C1 segment of cervical spinal cord (tissue), 14 donors: ENCODE data around the gene GTF2F2.
A peak's percentile ranks its signal among the peaks of the same experiment; 100 is the strongest.
"Not testable (repeated sequence)": the region's sequence is repeated elsewhere in the genome, so short reads cannot be mapped to it uniquely, and the experiment has no call there.

Experiments
- DNase-seq, 14 donors: peaks; one replicate each; lab custom pipeline; 2025; lab: John Stamatoyannopoulos, UW

GTF2F2 gene

DNA sequence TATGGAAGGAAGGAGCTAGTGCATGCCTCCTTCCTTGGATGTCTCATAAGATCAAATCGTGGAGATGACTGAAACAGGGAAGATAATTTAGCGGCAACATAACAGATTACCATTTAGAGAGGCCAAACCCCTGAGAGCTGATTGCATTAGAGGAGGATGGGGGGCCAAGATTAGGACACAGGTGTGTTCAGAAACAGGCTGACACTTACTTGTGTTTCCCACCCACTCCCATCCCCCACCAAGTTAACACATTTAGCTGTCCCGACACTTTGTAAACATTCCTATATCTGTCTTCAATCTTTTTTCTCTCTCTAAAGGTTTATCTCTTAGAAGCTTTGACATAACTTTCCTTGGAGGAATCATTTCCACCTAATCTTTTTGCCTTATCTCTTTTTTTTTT, 129.4 kb downstream of the GTF2F2 start:
- no peak for DNase-seq

DNA sequence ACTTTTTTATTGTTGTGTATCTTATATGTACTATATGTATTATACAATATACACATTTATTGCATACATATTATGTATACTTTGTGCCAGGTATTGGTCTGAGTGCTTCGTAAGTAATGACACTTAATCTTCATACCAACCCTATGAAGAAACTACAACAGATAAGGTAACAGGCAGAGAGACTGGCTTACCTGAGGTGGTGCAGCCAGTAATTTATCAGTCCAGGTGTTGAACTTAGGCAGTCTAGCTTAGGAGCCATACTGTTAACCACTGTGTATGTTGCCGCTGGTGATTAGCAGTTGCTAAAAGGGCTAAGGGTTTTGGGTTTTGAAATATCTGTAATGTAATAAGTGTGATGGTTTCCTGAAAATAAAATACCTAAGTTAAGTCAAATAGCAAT, 134.1 kb downstream of the GTF2F2 start:
- DNase-seq = no peak

DNA sequence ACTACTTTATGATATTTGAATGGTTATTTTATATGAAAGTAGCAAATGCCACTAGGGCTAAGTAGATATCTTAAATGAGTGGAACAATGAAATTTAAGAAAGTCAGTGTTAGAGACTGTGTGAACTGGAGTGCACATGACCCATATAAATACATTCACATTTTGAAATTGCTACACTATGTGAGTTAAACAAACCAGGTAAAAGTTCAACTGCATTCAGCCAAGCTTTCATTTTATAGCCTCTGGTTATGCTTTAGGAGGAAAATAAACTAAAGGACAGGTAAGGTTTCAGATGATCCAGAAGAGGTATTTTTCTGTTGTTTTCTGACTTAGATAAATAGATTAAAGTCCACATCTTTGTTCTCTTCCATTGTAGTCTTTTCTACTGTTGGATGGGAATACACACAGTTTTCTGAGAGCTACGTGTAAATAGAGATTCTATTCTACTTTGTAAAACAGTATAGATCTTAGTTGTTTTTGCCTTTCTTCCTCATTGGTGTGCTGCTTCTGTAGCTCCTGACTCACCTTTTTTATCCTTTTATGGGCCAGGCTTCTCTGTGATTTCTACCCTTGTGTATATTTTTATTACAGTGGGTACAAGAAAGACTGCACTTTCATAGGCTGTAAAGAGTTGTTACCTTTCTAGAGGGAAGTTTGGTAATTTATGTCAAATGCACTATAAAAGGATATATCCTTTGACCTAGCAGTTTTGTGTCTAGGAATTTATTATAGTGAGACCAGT, 135.1 kb downstream of the GTF2F2 start:
- DNase-seq = no peak

DNA sequence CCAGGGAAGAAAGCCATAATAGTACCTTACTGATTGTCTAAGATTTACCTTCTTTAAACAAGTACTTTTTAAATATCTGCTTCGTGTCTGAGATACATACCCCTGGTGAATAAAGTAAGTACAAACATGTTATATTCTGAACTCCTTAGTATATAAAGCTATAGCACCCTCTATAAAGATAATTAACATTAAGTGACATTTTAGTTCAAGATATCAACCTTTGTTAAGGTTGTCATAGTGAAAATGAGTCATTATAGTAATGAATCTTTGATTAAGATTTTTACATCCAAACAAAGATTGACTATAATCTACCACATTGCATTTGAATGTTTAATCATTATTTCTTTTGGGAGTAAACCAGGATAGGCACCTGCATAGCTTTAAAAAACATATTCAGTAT, 135.9 kb downstream of the GTF2F2 start:
- no peak for DNase-seq

DNA sequence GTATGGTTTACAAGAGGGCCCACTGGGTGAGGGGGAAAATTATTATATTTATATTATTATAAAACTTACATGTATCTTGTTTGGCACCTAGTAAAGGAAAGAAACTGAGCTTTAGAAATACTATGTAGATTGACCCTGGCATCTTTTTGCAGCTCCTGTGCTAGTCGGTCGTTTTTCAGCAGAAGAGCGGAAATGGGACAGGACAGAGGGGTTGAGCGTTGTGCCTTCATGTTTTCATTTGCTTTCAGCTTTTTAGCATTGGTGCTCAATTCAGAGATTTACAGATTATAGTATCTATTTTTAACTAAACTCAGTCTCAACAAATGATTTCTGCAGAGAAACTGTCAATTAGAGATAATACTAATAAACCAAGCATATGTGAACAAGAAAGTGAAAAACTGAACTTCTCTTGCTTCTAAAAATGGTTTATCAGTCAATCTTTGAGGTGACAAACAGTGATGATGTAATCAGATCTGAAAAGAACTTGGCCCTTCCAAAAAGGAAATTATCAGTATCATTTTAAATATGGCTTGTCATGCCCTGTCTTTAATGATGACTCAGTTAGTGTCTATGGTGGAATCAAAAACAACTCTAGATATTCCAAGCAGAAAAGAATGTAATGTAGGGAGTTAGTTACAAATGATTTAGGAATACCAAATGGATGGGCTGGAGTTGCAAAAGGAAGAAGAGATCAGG, 137.5 kb downstream of the GTF2F2 start:
- no peak for DNase-seq

DNA sequence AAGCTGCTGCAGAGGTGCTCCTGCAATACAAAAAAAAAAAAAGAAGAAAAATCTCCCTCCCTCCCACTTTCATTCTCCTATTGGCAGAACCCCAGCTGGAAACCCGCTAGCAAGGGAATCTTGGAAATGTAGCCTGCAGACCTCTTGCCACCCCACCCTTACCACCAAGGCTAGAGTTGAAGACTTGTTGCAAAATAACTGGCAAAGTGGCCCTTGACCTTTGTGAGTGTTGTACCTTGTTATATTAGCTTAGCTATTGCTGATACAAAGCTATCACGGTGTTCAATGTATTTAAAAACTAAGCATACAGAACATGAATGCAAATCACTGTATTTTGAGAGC, 138.0 kb downstream of the GTF2F2 start:
- no peak for DNase-seq

DNA sequence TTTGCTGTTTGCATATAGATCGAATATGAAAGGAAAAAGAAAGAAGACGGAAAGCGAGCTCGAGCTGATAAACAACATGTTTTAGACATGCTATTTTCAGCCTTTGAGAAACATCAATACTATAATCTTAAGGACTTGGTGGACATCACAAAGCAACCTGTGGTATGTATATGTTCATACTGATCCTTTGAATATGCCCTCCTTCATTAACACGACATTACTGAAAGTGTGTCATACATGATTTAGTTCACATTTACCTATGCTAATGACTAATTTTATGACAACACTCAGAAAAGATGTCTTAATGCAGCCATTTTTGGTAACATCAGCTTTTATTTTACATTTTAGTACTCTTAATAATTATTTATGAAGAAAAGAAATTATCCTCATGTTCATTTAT, 146.9 kb downstream of the GTF2F2 start:
- DNase-seq = no peak

DNA sequence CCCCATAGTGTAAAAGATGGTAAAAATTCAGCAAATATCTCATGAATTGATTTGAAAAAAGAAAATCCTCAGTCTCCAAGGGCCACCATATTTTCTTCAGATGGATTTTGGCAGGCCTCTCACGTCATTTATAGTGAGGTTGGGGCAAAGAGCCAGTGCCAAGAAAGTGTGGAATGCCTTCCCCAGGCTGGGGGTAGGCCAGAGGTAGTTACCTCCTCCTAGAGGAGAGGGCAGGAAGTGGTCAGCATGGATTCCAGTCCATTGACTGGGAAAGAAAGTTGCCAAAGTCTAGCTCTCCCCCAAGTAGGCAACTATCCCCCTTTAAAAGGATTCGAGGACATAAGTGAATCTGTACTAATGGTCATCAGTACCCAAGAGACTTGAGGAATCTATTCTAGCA, 148.9 kb downstream of the GTF2F2 start:
- DNase-seq = no peak

DNA sequence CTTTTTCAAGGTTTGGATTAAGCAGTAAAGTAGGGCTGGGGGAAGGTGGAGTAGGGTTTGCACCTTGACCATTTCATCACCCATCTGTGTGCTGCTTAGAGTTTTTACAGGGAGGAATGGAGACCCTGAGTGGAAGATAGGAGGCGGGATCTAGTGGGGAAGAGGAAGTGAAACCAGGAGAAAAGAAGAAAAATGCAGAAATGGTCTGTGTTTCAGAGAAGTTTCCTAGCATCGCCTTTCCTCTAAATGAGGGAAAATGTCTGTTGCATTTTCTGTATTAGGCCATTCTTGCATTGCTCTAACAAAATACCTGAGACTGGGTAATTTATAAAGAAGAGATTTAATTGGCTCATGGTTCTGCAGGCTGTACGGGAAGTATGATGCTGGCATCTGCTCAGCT, 156.6 kb downstream of the GTF2F2 start:
- DNase-seq = no peak

DNA sequence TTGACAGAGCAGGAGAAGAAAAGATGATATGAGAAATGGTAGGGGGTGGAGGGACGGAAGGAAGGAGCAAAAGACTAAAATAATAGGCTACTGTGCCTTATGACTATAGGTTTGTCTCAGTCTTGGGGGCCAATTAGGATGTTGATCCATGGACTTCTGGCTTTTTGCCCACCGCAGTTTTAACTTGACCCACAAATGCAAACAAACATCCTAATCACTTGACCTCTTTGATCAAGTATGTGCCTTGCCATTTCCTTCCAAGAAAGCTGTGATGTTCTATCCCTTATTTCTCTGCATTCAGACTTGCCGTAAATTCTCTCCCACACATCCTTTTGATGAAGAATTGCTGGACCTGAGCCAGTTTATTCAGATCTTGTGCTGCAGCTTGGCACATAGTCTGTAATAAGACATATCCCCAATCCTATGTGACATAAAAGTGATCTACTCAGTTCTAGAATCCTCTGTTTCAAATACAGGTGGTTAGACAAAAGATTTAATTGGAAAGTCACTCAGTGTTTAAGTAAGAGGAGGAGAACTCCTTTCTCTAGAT, 157.9 kb downstream of the GTF2F2 start:
- no peak for DNase-seq

DNA sequence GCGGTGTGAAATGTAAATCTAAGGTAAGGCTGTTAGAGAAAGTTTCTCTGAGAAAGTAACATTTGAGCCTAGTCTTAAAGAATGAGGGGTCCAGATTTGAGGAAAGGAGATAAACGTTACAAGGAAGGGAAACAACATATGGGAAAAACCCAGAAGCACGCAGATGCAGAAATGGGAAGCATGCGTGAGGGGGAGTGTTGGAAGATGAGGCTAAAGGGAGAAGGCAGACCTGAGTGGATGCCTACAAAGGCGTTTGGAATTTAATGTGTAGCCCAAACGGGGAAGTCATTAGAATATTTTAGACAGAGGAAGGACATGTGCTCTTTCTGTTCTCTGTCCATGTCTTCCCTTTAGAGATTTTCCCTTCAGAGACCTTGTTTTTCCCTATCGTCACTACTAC, 159.7 kb downstream of the GTF2F2 start:
- no peak for DNase-seq

DNA sequence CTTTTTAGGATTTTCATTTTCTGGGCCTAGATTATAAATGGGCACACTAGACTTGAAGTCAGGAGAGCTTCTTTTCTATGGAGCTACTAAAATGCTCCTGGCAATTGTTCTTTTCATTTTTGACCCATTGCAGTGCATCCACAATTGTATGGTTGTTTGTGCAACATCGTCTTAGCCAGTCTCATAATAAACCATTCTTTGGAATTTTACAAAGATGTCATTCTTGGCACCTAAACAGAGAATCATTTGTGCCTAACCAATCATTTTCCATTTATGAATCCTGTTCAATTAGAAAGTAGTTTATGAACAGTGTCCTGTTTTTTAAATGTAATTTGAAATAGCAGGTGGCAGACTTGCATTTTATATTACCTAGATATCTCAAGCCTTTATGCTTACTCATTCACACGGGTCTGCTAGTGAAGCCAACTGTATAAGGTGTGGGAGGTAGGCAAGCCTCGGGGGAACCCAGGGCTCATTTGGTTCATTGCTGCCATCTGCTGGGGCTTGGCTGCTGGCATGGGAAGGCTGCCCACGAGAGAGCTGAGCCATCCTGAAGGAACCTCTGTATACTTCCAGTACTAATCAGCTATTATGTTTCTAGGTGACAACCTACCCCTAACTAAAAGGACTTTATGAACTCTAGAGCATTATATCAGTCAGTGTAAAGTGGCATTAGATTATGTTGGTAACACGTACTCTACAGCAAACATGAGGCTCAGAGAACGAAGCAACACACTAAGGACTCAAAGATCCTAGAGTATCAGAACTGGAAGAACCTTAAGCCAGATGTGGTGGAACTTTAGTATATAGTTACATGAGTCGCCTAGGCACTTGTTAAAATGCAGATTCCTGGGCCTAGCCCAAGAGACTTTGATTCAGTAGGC, 160.7 kb downstream of the GTF2F2 start:
- peak in 13 of 14 donors; percentile 9 to 68 (median 57) for DNase-seq

DNA sequence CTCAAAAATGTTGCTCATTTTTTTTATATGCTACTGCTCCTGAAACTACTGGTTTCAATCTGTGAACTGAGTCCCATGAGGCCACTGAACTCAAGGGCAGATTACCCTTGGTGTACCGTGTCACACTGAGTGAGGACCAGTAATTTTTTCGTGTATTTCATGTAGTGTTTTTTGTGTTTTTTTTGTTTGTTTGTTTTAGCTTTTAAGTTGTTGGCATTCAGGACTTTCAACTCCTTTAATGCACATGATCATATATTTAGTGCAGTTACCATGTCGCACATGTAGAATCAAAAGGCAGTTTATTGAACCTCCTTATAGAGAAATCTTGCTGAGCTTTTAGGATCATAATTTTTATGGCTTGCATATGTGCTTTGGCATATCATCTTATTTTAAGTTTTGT, 162.7 kb downstream of the GTF2F2 start:
- DNase-seq = no peak

DNA sequence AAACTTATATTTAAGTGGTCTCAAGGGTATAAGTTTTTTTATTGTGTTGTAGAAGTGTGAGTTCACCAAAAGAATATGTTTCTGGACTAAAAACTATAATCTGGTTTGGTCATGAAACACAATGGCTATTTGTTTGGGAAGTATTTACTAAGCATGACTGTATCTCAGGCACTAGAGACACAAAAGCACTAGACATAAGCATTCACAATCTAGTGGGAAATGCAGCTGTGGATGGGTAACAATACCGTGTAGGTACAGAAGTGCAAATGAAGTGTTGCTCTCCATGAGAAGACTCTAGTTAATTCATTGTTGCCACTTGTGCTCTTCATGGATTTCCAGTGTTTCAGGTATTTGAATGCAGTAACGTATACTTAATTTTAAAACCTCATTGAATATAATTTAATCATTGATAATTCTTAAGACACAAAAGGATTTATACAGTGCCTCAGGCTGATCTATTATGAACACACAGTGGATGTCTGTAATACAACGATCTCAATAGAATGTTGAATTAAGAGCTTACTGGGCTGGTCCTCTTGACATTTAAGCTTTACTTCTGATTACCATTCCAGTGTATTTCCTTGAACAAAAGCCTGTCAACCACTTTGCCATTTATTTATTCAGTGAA, 169.7 kb downstream of the GTF2F2 start:
- DNase-seq = no peak

DNA sequence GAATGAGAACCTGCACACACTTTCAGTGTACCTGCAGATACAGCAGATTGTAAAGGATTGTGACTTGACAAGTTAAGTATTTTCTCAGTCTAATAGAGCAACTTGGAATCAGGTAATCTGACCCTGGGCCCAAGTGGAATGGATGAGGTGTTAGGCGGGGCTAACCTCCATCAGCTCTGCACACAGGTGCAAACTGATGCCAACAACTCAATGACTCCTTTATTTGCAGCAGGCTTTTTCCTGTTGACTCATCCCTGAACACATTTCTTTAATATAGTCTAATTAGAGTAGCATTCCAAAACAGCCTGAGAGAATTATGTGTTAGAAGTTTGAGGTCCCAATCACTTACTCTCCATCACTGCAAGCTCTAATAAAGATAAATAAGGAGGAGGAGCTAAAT, 171.9 kb downstream of the GTF2F2 start:
- DNase-seq = no peak

DNA sequence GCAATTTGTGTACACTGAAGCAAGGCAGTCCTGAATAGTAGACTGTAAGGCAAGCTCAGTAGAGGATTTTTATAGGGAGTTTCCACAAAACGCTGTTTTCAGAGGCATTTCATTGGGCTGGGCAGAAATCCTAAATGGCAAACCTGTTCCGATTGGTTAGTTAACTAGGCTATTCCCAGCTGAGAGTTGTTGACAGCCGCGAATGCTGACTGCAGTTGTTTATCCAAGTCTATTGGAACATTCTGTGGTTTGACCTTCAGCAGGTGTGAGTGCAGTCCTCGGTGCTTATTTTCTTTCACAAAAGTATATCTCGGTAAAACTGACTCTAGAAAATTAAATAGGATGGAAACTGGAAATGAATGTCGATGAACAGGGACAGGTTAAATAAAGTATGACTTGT, 175.2 kb downstream of the GTF2F2 start:
- DNase-seq = no peak

DNA sequence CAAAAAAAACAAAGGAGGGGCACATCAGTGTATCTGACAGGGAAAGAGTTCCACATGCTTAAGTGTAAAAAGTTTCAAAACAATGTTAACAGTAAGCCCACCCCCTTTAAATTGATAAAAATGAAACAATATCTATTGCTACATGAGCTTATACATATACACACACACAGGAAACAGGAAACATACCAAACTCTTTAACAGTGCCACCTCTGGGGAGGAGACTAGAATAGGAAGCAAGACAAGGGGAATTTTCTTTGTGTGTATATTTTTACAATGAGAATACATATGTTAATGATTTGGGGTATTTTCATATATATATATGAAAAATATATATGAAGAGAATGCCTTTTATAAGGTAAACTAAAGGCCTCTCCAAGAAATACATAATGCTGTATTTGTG, 175.9 kb downstream of the GTF2F2 start:
- DNase-seq = no peak

DNA sequence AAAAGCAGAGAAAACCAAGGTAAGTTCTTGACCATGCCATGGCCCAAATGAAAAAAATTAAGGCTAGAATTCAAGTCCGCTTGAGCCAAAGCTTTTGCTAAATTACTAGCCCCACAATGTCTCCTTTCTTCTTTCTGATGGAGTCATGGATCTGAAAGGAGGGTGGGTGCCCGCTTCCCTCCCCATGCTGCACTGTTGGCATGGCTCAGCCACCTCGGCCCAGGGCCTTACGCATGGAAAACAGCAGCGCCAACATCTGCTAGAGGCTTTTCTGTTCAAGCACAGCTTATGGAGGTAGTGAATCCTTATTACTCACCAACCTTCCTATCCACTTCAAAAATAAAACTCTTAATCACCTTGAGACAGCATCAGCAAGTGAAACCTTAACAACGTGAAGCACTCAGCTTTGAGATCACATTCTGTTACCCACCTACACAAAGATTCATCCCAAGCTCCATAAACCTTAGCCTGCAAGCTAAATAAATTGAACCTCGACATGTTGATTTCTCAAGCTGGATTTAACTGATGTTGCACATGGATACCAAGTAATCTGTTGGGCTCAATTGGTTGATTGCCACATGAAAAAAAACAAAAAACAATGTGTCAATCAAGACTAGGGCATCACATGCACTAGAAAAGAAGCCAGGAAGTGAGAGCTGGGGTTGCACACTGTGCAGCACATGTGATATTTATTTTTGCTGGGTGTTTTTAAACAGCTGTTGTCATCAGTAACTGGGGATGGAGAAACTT, 177.3 kb downstream of the GTF2F2 start:
- no peak for DNase-seq

DNA sequence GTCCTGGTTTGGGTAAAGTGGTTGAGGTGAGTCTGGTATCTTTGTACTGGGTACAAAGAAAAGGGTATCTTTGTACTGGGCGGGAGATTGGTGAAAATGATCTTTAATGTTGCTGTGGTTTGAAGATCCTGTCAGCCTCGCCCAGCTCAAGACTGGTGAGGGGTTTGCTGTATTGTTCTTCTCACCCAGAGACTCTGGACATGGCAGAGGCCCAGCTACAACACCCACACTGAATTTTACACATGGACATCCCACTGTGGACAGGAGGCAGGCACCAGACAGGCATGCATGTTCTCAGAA, 177.8 kb downstream of the GTF2F2 start:
- no peak for DNase-seq

DNA sequence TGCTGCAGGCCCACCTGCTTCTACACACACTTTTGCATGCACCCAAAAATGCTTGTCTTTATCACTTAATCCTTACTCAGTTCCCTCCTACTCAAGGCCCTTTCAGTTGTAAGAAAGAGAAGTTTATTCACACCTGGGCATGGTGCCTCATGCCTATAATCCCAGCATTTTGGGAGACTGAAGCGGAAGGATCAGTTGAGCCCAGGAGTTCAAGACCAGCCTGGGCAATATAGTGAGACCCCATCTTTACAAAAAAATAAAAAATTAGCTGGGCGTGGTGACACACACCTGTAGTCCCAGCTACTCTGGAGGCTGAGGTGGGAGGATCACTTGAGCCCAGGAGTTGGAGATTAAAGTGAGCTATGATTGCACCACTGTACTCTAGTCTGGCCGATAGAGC, 178.2 kb downstream of the GTF2F2 start:
- not testable (repeated sequence) for DNase-seq

DNA sequence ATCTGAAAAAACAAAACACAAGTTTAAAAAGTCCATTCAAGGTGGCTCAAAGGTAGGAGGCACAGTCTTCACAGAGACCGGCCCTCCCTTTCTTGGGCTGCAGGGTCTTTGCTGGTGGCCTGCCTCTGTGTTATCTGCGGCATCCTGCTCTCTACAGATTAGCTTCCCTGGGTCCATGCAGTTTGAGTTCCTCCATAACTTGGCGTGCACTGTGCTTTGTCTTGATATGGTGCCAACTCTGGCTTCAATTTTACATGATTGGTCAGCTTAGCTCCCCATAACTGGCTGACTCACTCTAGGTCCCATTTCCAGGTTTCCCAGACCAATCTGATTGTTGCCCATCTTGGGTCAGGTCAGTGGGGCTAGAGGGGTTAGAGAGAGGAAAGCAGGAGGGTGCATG, 178.9 kb downstream of the GTF2F2 start:
- no peak for DNase-seq
